Keratinocyte (primary cell): ENCODE measurements around the gene MIS18BP1. TPM values are rescaled to one million over a fixed set of nuclear protein-coding genes. Genes with fewer than 3 reads are reported as not detected.

Experiments
- DNase-seq: peaks from one replicate; pipeline ENCODE4 v3.0.0-alpha.2; 2011; ENCODE audit warnings: low read depth, missing footprints, low spot score
- FAIRE-seq: peaks from 2 replicates; lab custom pipeline; 2011; peaks lifted over from hg19 to GRCh38; lab: Jason Lieb, UNC
- H2AFZ ChIP-seq: 2 replicates; pipeline ENCODE4 v1.6.0; 2012; ENCODE audit warnings: low read length, control low read depth, inconsistent platforms; ENCODE audit not compliant: control insufficient read depth
- H3K27ac ChIP-seq: 2 replicates; pipeline ENCODE4 v1.5.1; 2011; ENCODE audit warnings: low read length; ENCODE audit not compliant: control insufficient read depth, insufficient read depth
- H3K27me3 ChIP-seq: 3 replicates; pipeline ENCODE4 v1.6.0; 2011; ENCODE audit warnings: low read length; ENCODE audit not compliant: control insufficient read depth, insufficient read depth; ENCODE audit errors: extremely low read depth
- H3K36me3 ChIP-seq, 2 experiments: 2 replicates in 1 of 2; 3 replicates in 1 of 2; pipeline ENCODE4 v1.5.1; 2011; ENCODE audit warnings: low read length in 2 of 2, mild to moderate bottlenecking in 1 of 2; ENCODE audit not compliant: control insufficient read depth in 2 of 2, insufficient read depth in 2 of 2; ENCODE audit errors: extremely low read depth in 1 of 2
- H3K4me1 ChIP-seq: 3 replicates; pipeline ENCODE4 v1.5.1; 2011; ENCODE audit warnings: low read length; ENCODE audit not compliant: control insufficient read depth, insufficient read depth; ENCODE audit errors: extremely low read depth
- H3K4me2 ChIP-seq: 3 replicates; pipeline ENCODE4 v1.6.0; 2011; ENCODE audit warnings: low read depth, low read length; ENCODE audit not compliant: control insufficient read depth, insufficient read depth; ENCODE audit errors: extremely low read depth
- H3K4me3 ChIP-seq, 3 experiments: fragments of 200-600 bp in 1 of 3; sonication (generic) in 1 of 3; 2 replicates in 2 of 3; 3 replicates in 1 of 3; pipeline ENCODE4 v1.5.1; 2011 to 2016; ENCODE audit warnings: low read length in 3 of 3, mild to moderate bottlenecking in 3 of 3, control low read depth in 2 of 3, inconsistent platforms in 1 of 3, low read depth in 1 of 3, mixed read lengths in 1 of 3, mixed run types in 1 of 3, moderate library complexity in 1 of 3; ENCODE audit not compliant: control insufficient read depth in 2 of 3, insufficient read depth in 2 of 3; ENCODE audit errors: extremely low read depth in 1 of 3
- H3K79me2 ChIP-seq: 2 replicates; pipeline ENCODE4 v1.6.0; 2012; ENCODE audit warnings: low read length; ENCODE audit not compliant: control insufficient read depth, insufficient read depth
- H3K9ac ChIP-seq: 3 replicates; pipeline ENCODE4 v1.6.0; 2011; ENCODE audit warnings: low read length; ENCODE audit not compliant: control insufficient read depth, insufficient read depth; ENCODE audit errors: extremely low read depth
- H3K9me1 ChIP-seq: 3 replicates; pipeline ENCODE4 v1.6.0; 2011; ENCODE audit warnings: low read length; ENCODE audit not compliant: control insufficient read depth, insufficient read depth; ENCODE audit errors: extremely low read depth
- H3K9me3 ChIP-seq: 2 replicates; pipeline ENCODE4 v1.5.1; 2012; ENCODE audit warnings: low read depth, low read length; ENCODE audit not compliant: control insufficient read depth
- H4K20me1 ChIP-seq: 3 replicates; pipeline ENCODE4 v1.6.0; 2011; ENCODE audit warnings: low read length; ENCODE audit not compliant: control insufficient read depth, insufficient read depth; ENCODE audit errors: extremely low read depth
- EZH2 ChIP-seq: IDR thresholded peaks from one replicate; pipeline ENCODE4 v1.6.1; 2012; ENCODE audit warnings: inconsistent platforms, mild to moderate bottlenecking, low read length, moderate library complexity
- dilution Hi-C: fragments of 300-500 bp; cut with MboI; formaldehyde crosslinking; loops from one replicate; pipeline ENCODE4 v1.7.0; 2020; ENCODE audit warnings: low sequenced_read_pairs; ENCODE audit not compliant: extremely low pct_ligation_motif_present
- polyA plus RNA-seq, 5 experiments: library from polyadenylated mRNA; depleted of rRNA in 3 of 5; stranded (reverse) in 3 of 5; stranded (forward) in 1 of 5; unstranded in 1 of 5; fragments of >200 nt; gene quantifications; 1 replicate in 1 of 5; 2 replicates in 3 of 5; 3 replicates in 1 of 5; pipeline versions ENCODE4 v1.2.1 to v1.2.3, GENCODE V29; 2011 to 2012; ENCODE audit warnings: missing spikeins in 2 of 5, low read depth in 1 of 5, low replicate concordance in 1 of 5
- TF ChIP-seq, protein P1 (sequence below), 3 experiments: IDR thresholded peaks in 1 of 3; conservative IDR thresholded peaks in 1 of 3; optimal IDR thresholded peaks in 1 of 3; 2 replicates in 2 of 3; 3 replicates in 1 of 3; pipeline versions ENCODE3 to v1.5.1; 2011; ENCODE audit warnings: low read length in 3 of 3, mild to moderate bottlenecking in 3 of 3, moderate library complexity in 2 of 3, control low read depth in 1 of 3, inconsistent platforms in 1 of 3; ENCODE audit not compliant: insufficient read depth in 2 of 3; ENCODE audit errors: extremely low read depth in 1 of 3

The MIS18BP1 gene
- polyA plus RNA-seq, 1 donor (not counting 4 experiments of a cell fraction or from before 2014, with no cell fraction given), result 20.2 TPM

DNA sequence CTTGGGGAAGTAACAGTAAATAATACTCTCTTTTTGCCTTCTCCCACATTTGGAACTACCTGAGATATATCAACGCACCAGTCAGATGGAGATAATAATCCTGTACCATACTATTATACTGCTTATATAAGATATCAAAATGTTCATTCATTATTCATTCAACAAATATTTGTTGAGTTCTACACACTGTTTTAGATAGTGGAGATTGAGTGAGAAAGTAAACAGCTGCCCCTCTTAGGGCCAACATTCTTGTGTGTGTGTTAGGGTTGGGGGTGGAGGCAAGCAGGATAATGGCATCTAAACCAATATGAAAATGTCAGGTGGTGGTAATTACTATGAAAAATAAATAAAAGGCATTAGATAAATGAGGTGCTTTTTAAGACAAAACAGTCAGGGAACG lies 14.0 kb downstream of the MIS18BP1 start:
- no peaks in the 10 kb centered on the region for H3K36me3 ChIP-seq
- DNase-seq, result no peak
- FAIRE-seq, result no peak
- H4K20me1 ChIP-seq, result no peaks in the 10 kb centered on the region
- H3K4me2 ChIP-seq, result no peak overlapping the region
- TF ChIP-seq EZH2, result no peak
- TF ChIP-seq, protein P1, sequence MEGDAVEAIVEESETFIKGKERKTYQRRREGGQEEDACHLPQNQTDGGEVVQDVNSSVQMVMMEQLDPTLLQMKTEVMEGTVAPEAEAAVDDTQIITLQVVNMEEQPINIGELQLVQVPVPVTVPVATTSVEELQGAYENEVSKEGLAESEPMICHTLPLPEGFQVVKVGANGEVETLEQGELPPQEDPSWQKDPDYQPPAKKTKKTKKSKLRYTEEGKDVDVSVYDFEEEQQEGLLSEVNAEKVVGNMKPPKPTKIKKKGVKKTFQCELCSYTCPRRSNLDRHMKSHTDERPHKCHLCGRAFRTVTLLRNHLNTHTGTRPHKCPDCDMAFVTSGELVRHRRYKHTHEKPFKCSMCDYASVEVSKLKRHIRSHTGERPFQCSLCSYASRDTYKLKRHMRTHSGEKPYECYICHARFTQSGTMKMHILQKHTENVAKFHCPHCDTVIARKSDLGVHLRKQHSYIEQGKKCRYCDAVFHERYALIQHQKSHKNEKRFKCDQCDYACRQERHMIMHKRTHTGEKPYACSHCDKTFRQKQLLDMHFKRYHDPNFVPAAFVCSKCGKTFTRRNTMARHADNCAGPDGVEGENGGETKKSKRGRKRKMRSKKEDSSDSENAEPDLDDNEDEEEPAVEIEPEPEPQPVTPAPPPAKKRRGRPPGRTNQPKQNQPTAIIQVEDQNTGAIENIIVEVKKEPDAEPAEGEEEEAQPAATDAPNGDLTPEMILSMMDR (optimal IDR thresholded peaks at IDR 0.05 in 1 of 3, IDR thresholded peaks at IDR 0.05 in 1 of 3, conservative IDR thresholded peaks at IDR 0.05 in 1 of 3; ENCODE audit: extremely low read depth in 1 of 3, insufficient read depth in 2 of 3, low read length in 3 of 3), result no peak
- H3K4me3 ChIP-seq, result no peak overlapping the region
- no peak overlapping the region for H3K9ac ChIP-seq
- H2AFZ ChIP-seq, result no peak overlapping the region
- H3K9me1 ChIP-seq, result no peaks in the 10 kb centered on the region
- dilution Hi-C loops, result no loop called here
- peaks cover 10% of the 10 kb centered on the region for H3K79me2 ChIP-seq
- H3K27me3 ChIP-seq, result no peaks in the 10 kb centered on the region
- H3K9me3 ChIP-seq, result no peaks in the 10 kb centered on the region
- no peak overlapping the region for H3K27ac ChIP-seq
- no peaks in the 10 kb centered on the region for H3K4me1 ChIP-seq

DNA sequence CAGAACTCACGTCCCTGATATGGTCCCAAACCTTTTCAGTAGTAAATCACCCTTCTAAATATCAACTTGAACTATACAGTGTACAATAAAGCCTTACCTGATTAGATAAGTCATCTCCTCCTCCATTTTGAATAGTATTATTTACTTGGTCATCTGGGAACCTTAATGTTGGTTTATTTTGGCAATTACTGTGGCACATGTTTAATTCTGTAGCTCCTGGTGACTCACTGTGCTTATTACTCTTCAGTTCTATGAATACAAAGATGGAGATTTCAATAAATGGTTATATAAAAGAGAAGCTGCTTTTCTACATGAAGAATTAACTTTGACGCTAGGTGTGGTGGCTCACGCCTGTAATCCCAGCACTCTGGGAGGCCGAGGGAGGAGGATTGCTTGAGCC lies 25.4 kb downstream of the MIS18BP1 start:
- Histone ChIP-seq H3K27me3 (no peaks in the 10 kb centered on the region), H3K36me3 (peaks cover 2 to 8% of the 10 kb centered on the region in 2 experiments), H3K9me3 (no peaks in the 10 kb centered on the region), H3K9me1 (no peaks in the 10 kb centered on the region), H4K20me1 (no peaks in the 10 kb centered on the region), H3K4me1 (no peaks in the 10 kb centered on the region), H3K4me2 (no peak overlapping the region), H3K27ac (no peak overlapping the region), H3K4me3 (no peak overlapping the region), H2AFZ (no peak overlapping the region), H3K79me2 (no peaks in the 10 kb centered on the region), H3K9ac (no peak overlapping the region)
- dilution Hi-C loops, result no loop called here
- TF ChIP-seq EZH2, result no peak
- TF ChIP-seq, protein P1 (optimal IDR thresholded peaks at IDR 0.05 in 1 of 3, IDR thresholded peaks at IDR 0.05 in 1 of 3, conservative IDR thresholded peaks at IDR 0.05 in 1 of 3; ENCODE audit: extremely low read depth in 1 of 3, insufficient read depth in 2 of 3, low read length in 3 of 3), result no peak
- DNase-seq (no peak), FAIRE-seq (no peak)
